ENCODE measurements around the gene UBE2V1. TPM values are rescaled to one million over a fixed set of nuclear protein-coding genes. Genes with fewer than 3 reads are reported as not detected.

UBE2V1 gene
- total and polyA plus RNA-seq, 2 of the 13 experiments (the other 11 are each of a cell fraction or from before 2014, with no cell fraction given): 81.3 to 132 TPM

- TF ChIP-seq ZBTB49 (CRISPR knock-in tag; IDR thresholded peaks at IDR 0.05; ENCODE audit: borderline replicate concordance) (no peak), SMAD3 (CRISPR knock-in tag; IDR thresholded peaks at IDR 0.05) (no peak), NFKBIZ (CRISPR knock-in tag; IDR thresholded peaks at IDR 0.05) (no peak), ADNP (CRISPR knock-in tag; IDR thresholded peaks at IDR 0.05) (0 out of 2 replicates have a peak, but pooled peaks have one; percentile 54), SKI (IDR thresholded peaks at IDR 0.05; ENCODE audit: partially characterized antibody) (no peak), ZNF629 (CRISPR knock-in tag; conservative IDR thresholded peaks at IDR 0.05) (no peak), SMARCE1 (IDR thresholded peaks at IDR 0.05; ENCODE audit: borderline replicate concordance) (no peak), ZNF101 (CRISPR knock-in tag; IDR thresholded peaks at IDR 0.05; ENCODE audit: borderline replicate concordance, low read depth) (no peak), PAF1 (CRISPR knock-in tag; IDR thresholded peaks at IDR 0.05) (no peak), JUND (CRISPR knock-in tag; IDR thresholded peaks at IDR 0.05) (no peak), FOSL1 (CRISPR knock-in tag; IDR thresholded peaks at IDR 0.05; ENCODE audit: borderline replicate concordance) (no peak), ZBTB1 (CRISPR knock-in tag; IDR thresholded peaks at IDR 0.05; ENCODE audit: borderline replicate concordance) (no peak), ZNF598 (CRISPR knock-in tag; IDR thresholded peaks at IDR 0.05; ENCODE audit: borderline replicate concordance) (no peak), ZC3H4 (CRISPR knock-in tag; IDR thresholded peaks at IDR 0.05; ENCODE audit: borderline replicate concordance) (no peak), SAP130 (CRISPR knock-in tag; IDR thresholded peaks at IDR 0.05; ENCODE audit: low read depth) (peak; percentile 7; the same call in 1 of the 2 replicates), CC2D1A (CRISPR knock-in tag; IDR thresholded peaks at IDR 0.05) (no peak), RBM39 (IDR thresholded peaks at IDR 0.05; ENCODE audit: low read depth, low read length, poor library complexity, severe bottlenecking) (no peak), CBX2 (IDR thresholded peaks at IDR 0.05; ENCODE audit: low read depth, low read length) (no peak), CBX2 (CRISPR knock-in tag; IDR thresholded peaks at IDR 0.05; ENCODE audit: low read depth) (0 out of 2 replicates have a peak, but pooled peaks have one; percentile 59)
- TF ChIP-seq, protein P1, sequence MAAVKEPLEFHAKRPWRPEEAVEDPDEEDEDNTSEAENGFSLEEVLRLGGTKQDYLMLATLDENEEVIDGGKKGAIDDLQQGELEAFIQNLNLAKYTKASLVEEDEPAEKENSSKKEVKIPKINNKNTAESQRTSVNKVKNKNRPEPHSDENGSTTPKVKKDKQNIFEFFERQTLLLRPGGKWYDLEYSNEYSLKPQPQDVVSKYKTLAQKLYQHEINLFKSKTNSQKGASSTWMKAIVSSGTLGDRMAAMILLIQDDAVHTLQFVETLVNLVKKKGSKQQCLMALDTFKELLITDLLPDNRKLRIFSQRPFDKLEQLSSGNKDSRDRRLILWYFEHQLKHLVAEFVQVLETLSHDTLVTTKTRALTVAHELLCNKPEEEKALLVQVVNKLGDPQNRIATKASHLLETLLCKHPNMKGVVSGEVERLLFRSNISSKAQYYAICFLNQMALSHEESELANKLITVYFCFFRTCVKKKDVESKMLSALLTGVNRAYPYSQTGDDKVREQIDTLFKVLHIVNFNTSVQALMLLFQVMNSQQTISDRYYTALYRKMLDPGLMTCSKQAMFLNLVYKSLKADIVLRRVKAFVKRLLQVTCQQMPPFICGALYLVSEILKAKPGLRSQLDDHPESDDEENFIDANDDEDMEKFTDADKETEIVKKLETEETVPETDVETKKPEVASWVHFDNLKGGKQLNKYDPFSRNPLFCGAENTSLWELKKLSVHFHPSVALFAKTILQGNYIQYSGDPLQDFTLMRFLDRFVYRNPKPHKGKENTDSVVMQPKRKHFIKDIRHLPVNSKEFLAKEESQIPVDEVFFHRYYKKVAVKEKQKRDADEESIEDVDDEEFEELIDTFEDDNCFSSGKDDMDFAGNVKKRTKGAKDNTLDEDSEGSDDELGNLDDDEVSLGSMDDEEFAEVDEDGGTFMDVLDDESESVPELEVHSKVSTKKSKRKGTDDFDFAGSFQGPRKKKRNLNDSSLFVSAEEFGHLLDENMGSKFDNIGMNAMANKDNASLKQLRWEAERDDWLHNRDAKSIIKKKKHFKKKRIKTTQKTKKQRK (IDR thresholded peaks at IDR 0.05; ENCODE audit: low read length): no peak
- TF ChIP-seq, protein P2, sequence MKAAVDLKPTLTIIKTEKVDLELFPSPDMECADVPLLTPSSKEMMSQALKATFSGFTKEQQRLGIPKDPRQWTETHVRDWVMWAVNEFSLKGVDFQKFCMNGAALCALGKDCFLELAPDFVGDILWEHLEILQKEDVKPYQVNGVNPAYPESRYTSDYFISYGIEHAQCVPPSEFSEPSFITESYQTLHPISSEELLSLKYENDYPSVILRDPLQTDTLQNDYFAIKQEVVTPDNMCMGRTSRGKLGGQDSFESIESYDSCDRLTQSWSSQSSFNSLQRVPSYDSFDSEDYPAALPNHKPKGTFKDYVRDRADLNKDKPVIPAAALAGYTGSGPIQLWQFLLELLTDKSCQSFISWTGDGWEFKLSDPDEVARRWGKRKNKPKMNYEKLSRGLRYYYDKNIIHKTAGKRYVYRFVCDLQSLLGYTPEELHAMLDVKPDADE (CRISPR knock-in tag; IDR thresholded peaks at IDR 0.05): no peak
Measured at GRCh38 chr20:50055524-50056083, 57.3 kb downstream of the UBE2V1 start (continued).
